Stimulated activated CD8-positive, alpha-beta memory T cell treated with anti-CD3 and anti-CD28 coated beads, Interleukin-7, amount 100 ng/mL, for 1 hour (primary cell): ENCODE data around the gene ERCC5.

Experiments
- DNase-seq, 2 donors: peaks; one replicate each; pipeline ENCODE4 v3.0.0-alpha.2; 2020; ENCODE audit warnings: low read depth in 2 of 2

Gene ERCC5

GRCh38 chr13:102917019-102917418 is 71.2 kb downstream of the ERCC5 start:
- DNase-seq: no peak

GRCh38 chr13:102922184-102922583 is 76.4 kb downstream of the ERCC5 start:
- no peak for DNase-seq
